GM21528 (cell line): Measurements from ENCODE around the gene BLM.
"Not testable (repeated sequence)": the region's sequence is repeated elsewhere in the genome, so short reads cannot be mapped to it uniquely, and the experiment has no call there.

Experiments
- ATAC-seq: cut with Tn5 transposase; IDR thresholded peaks from one replicate; pipeline ENCODE4 v1.9.1; 2021; ENCODE audit warnings: mild to moderate bottlenecking, moderate library complexity; ENCODE audit not compliant: unreplicated experiment, low FRiP score

Gene BLM

DNA sequence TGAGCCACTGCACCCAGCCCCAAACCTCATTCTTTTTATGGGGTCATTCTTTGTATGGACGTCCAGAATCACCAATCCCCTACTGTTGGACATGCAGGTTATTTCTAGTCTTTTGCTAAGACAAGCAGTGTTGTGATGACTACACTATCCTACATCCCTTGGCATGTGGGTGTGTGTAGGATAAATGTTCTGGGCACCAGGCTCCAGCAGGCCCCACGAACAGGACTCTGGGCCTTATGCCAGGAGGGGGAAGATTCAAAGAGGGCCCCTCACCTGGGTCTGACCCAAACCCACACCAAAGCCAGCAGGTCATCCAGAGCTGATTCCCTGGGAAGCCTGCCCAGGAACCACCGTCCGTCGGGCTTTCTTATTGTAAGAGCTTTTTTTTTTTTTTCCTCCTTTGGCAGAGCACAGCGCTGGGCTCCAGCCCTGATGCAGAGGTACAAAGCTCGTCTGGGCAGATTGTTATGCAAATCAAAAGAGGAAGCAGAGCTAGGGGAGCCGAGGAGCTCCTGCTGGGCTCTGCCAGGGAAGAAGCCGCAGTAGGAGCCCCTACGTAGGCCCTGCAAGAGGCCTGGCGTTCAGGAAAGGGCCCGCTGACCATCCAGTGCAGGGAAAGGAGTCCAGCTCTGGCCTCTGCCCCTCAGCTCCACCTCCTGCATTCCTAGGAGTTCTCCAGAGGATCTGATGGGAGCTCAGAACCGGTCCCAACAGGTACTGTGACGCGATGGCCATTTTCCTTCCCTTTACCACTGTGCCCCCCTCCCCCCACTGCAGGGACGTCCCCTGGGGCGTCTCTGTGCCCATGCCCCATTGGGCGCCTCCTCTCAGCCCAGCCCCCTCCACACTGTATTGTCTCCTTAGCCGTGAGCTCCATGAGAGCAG is 122.3 kb downstream of the BLM start:
- peak; percentile 81 for ATAC-seq

- ATAC-seq, result no peak
Observed at GRCh38 chr15:90840157-90840855, 123.2 kb downstream of the BLM start.

- ATAC-seq, result no peak
Observed at GRCh38 chr15:90840954-90841353, 123.8 kb downstream of the BLM start.

- no peak for ATAC-seq
Observed at GRCh38 chr15:90844696-90845095, 127.5 kb downstream of the BLM start.

DNA sequence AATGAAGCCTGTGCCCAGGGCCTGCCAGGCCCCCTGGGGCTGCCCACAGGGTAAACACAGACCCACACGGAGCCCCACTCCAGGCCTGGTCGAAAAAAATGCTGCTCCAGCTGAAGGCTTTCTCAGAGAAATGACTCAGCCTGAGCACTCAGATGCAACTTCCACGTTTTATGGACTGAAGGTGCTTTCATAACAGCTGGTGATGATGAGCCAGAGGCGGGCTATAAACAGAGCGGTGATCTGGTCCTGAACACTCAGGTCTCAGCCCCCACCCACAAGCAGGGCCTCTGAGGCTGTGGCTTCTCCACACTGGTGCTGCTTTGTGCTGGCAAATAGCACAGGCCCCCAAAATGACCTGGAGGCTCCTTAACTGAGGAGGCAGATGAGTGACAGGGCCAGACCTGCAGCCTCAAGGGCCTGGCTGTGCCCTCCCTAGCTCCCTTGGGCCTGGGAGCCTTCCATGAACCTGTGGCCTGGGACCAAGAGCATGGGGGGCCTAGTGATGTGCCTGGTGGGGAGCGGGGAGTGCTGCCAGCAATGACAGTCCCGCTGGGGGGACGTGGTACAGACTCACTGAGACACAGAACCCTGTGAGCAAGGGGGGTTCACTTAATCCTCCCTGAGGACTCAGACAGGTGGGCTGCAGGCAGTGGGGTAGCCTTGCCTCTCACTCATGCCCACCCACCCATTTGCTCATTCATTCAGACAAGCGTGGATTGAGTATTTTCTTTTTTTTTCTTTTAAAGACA is 128.2 kb downstream of the BLM start:
- peak; percentile 85 for ATAC-seq

DNA sequence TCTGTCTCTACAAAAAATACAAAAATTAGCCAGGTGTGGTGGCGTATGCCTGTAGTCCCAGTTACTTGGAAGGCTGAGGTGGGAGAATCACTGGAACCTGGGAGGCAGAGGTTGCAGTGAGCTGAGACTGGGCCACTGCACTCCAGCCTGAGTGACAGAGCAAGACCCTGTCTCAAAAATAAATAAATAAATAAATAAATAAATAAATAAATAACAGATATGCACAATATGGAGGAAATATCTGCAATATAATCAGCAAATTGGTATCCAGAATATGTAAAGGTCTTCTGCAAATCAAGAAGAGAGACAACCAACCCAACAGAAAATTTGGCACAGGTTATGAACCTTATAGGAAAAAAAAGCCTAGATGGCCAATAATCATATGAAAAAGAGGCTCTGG is 132.3 kb downstream of the BLM start:
- ATAC-seq, result not testable (repeated sequence)

GRCh38 chr15:90851114-90851513 is 134.0 kb downstream of the BLM start:
- no peak for ATAC-seq

DNA sequence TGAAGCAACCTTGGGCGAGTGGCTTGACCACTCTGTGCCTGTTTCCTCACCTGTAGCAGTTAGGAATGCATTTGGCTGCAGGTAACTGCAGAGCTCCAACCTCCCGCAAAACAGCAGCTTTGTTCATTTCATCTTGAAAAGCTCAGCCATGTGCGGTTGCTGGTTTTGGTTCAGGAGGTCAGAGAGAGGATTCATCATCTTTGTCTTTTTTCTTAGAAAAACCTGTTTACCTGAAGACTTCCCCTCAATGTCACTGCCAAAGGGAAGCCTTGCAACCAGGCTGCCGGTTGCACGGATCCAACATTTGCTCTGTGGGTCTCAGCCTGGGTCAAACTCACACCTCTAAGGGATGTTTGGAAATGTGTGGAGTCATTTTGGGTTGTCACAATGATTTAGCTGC is 134.8 kb downstream of the BLM start:
- ATAC-seq, result no peak

GRCh38 chr15:90855139-90855538 is 138.0 kb downstream of the BLM start:
- ATAC-seq, result no peak

DNA sequence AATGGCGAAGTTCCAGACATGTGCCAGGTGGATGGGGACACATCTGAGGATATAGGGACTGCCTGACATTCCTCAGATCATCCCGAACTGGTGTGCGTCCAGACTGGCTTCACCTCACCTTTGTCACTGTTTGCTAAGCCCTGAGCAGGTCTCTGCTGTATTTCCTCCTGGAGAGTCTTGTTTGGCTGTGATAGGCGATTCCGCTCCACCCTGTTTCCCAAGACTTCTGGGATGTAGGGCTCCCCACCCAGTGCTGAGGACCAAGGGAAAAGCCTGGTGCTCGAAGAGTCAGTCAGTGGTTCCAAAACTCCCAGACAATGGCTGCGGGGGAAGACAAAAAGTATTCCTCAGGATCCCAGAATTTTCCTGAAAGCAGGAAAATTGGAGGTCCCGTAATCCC is 140.2 kb downstream of the BLM start:
- ATAC-seq, result no peak

GRCh38 chr15:90857883-90858443 is 140.8 kb downstream of the BLM start:
- ATAC-seq, result no peak

GRCh38 chr15:90859234-90860131 is 142.3 kb downstream of the BLM start:
- no peak for ATAC-seq

GRCh38 chr15:90860450-90860849 is 143.3 kb downstream of the BLM start:
- no peak for ATAC-seq

DNA sequence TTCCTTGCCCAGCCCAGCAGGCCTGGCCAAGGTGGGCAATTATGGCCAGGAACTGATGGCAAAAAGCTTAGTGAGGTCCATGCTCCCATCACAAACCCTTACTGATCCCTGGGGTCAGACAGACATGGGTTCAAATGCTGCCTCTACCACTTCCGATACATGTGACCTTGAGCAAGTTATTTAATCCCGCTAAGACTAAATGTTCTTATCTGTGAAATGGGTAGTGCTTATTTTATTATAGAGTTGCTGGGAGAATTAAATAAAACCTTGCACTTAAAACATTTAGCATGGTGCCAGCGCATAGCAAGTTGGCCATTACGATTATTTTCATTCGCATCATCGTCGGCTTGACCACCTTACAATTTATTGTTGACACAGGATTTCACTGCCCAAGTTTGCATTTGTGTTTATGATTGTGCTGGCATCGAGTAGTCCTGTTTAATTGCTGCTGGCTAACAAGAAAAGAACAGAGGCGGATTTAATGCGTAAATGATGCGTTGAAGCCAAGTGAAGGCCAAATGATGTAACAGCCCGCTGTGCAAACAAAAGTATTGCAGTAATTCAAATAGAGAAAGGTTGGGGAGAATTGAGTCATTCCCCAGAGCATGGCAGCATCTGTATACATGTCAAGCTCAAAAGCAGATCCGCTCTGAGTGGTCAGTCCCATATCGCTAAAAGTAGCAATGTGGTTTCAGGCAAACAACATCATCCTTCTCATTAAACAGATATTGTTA is 144.0 kb downstream of the BLM start:
- ATAC-seq, result no peak

DNA sequence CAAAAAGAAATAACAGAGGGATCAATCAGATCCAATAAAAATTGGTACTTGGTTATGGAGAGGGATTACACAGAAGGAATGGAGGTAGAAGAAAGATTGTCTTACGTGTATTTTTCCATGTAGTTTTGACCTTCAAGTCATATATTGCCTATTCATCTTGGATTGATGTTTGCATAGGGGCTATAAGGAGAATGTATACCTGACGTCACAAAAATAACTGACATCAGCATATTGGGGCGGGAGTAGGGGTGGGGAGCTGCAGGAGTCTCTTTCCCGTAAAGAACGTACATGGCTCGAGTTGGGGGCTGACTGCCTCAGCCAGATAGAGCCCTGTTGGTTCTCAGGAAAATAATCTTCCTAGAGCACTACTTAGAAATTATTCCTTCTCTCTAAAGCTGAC is 145.3 kb downstream of the BLM start:
- ATAC-seq, result no peak

DNA sequence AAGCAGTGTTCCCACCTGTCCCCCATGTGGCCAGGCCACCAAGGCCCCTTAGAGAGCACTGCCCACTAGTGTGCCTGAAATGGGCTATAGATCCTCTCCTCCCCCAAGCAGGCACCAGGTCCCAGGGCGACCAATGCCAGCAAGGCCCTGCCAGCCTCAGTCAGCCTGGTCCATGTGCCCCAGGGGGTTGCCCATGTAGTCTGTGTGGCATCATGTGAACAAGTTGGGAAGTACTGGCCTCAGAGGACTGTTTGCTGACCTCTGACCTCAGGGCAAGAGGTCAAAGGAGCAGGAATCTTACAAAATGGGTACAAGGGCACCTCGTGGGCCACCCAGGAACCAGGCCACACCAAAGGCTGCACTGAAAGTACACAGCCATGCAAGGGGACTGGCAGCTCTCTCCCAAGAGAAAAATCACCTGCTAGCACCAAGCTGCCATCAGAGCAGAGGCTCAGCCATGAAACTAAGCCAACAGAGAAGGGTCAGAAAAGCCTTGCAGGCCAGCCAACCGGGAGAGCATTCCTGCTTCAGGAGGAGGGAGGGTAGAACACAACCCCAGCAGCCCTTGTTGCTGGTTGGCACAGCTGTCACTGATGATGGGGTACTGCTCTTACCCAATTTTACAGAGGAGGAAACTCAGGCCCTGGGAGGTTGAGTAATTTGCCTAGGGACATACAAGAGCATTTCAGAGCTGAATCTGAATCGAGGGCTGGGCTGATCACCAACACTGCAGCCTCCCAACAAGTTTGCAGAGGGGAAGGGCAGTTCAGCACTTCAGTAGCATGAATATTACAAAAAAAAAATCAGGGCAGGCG is 146.0 kb downstream of the BLM start:
- ATAC-seq, result no peak

DNA sequence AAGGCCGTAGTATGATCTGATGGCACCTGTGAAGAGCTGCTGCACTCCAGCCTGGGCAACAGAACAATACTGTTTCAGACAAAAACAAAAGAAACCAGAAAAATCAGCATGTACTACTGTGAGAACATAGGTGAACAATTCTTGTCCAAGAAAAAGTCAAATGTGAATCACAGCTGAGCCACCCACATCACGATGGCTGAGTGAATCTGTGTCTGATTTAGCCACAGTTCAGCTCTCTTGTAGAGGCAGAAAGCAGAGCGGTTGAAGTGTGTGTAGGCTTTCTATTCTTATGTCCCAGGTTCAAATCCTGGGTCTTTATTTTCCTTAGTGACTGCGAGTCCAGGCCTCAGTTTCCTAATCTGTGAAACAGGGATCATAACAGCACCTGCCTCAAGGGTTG is 146.8 kb downstream of the BLM start:
- no peak for ATAC-seq

DNA sequence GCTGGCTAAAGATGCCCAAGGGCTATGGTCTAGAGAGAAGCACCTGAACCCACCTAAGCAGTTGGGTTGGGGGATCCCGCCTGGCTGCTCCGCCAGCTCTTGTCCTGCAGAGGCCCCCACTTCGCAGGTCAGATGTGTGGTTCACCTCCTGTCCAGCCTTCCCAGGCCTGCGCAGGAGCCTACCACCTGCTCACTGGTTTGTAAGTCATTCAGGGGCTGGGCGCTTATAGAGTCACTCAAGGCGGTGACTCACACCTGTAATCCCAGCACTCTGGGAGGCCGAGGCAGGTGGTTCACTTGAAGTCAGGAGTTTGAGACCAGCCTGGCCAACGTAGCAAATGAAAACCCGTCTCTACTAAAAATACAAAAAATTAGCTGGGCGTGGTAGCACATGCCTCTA is 147.4 kb downstream of the BLM start:
- ATAC-seq, result no peak
